ACHN (cell line): ENCODE measurements around the gene CADPS2.

ENCODE experiments used
- DNase-seq: peaks from one replicate; pipeline ENCODE4 v3.0.0-alpha.2; 2015
- in situ Hi-C: cut with HindIII; loops from 2 replicates; pipeline ENCODE4 v1.10.0; 2017; ENCODE audit warnings: low sequenced_read_pairs, low pct_ligation_motif_present, low pct_unique_long_range_greater_than_20kb

The CADPS2 gene

GRCh38 chr7:122463631-122464030 is 422.6 kb downstream of the CADPS2 start:
- in situ Hi-C loops: no loop called here
- DNase-seq: no peak

- in situ Hi-C loops: no loop called here
Measured at GRCh38 chr7:122460936-122461335, 425.3 kb downstream of the CADPS2 start.

GRCh38 chr7:122457969-122458368 is 428.3 kb downstream of the CADPS2 start:
- DNase-seq: no peak
- in situ Hi-C loops: no loop called here

More at GRCh38 chr7:122460936-122461335, 425.3 kb downstream of the CADPS2 start:
- no peak for DNase-seq

GRCh38 chr7:122457325-122457724 is 428.9 kb downstream of the CADPS2 start:
- DNase-seq: no peak
- in situ Hi-C loops: no loop called here

- in situ Hi-C loops: no loop called here
- no peak for DNase-seq
Measured at GRCh38 chr7:122454776-122455507, 431.3 kb downstream of the CADPS2 start.

- in situ Hi-C loops: no loop called here
- DNase-seq: no peak
Measured at GRCh38 chr7:122453432-122453831, 432.8 kb downstream of the CADPS2 start.

- in situ Hi-C loops: no loop called here
Measured at GRCh38 chr7:122448893-122449589, 437.2 kb downstream of the CADPS2 start.

GRCh38 chr7:122442929-122443328 is 443.3 kb downstream of the CADPS2 start:
- in situ Hi-C loops: no loop called here
- DNase-seq: no peak

More at GRCh38 chr7:122448893-122449589, 437.2 kb downstream of the CADPS2 start:
- DNase-seq: no peak

- in situ Hi-C loops: no loop called here
- DNase-seq: no peak
Measured at GRCh38 chr7:122438492-122438891, 447.8 kb downstream of the CADPS2 start.

- no peak for DNase-seq
- in situ Hi-C loops: no loop called here
Measured at GRCh38 chr7:122438006-122438405, 448.3 kb downstream of the CADPS2 start.

- in situ Hi-C loops: no loop called here
- no peak for DNase-seq
Measured at GRCh38 chr7:122433765-122434164, 452.5 kb downstream of the CADPS2 start.

- no peak for DNase-seq
- in situ Hi-C loops: no loop called here
Measured at GRCh38 chr7:122430710-122431109, 455.6 kb downstream of the CADPS2 start.

GRCh38 chr7:122429926-122430325 is 456.3 kb downstream of the CADPS2 start:
- DNase-seq: no peak
- in situ Hi-C loops: no loop called here

- DNase-seq: no peak
- in situ Hi-C loops: no loop called here
Measured at GRCh38 chr7:122425731-122426130, 460.5 kb downstream of the CADPS2 start.

GRCh38 chr7:122423591-122423990 is 462.7 kb downstream of the CADPS2 start:
- in situ Hi-C loops: no loop called here
- DNase-seq: no peak

- in situ Hi-C loops: no loop called here
- no peak for DNase-seq
Measured at GRCh38 chr7:122416336-122416735, 469.9 kb downstream of the CADPS2 start.

- no peak for DNase-seq
- in situ Hi-C loops: no loop called here
Measured at GRCh38 chr7:122415510-122415909, 470.8 kb downstream of the CADPS2 start.

- DNase-seq: no peak
- in situ Hi-C loops: no loop called here
Measured at GRCh38 chr7:122413339-122413738, 472.9 kb downstream of the CADPS2 start.

- DNase-seq: no peak
Measured at GRCh38 chr7:122412883-122413282, 473.4 kb downstream of the CADPS2 start.

GRCh38 chr7:122412441-122412840 is 473.8 kb downstream of the CADPS2 start:
- no peak for DNase-seq
- in situ Hi-C loops: no loop called here

More at GRCh38 chr7:122412883-122413282, 473.4 kb downstream of the CADPS2 start:
- in situ Hi-C loops: no loop called here
